RKO (cell line): Measurements from ENCODE around the gene SRPRB.

Experiments
- DNase-seq: peaks from one replicate; pipeline ENCODE4 v3.0.0-alpha.2; 2016; ENCODE audit warnings: low spot score

Gene SRPRB

GRCh38 chr3:133805702-133806475 lies at the start of gene SRPRB:
Gene SRPRB (plus strand): TSS chr3:133805815. CDS start chr3:133805849, 34 bp downstream.
- DNase-seq, result peak; percentile 97

DNA sequence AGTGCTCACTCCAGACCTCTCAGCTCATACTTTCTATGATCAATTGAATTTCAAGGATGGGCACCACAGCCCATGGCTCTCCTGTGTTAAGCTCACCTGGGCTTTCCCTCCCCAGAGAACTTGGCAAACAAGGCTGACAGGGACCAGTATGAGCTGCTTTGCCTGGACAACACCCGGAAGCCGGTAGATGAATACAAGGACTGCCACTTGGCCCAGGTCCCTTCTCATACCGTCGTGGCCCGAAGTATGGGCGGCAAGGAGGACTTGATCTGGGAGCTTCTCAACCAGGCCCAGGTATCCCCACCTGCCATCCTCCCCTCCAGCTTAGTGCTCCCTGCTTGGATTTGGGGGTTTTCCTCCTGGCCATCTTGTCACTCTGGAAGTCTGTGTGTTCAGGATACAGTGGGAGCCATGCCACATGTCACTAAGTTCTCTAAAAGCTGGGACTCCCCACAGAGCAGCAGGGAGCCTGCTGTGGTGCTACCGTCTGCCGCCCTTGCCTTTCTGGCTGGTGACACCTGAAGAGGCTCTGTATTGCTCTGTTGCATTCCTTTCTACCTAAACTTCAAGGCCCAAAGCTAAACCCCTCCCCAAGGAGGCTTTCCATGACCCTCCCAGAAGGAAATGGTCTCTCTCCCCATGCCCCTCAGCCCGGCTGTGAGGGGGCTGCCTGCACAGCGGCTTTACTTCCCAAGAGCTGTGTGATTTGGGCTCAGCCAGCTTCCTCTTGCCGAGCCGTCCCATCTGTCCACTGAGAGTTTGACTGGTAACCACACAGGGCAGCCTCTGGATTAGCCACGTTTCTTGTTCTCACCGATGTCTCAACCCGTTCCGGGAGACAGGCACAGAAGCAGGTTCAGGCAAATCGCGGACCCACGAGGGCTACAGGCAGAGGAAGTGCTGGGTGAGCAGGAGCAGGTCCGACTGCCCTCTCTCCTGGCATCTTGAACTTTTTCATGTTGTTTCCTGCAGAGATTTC lies 48.6 kb upstream of the SRPRB start:
- no peak for DNase-seq

GRCh38 chr3:133757701-133758567 lies 47.7 kb upstream of the SRPRB start:
- DNase-seq, result peak; percentile 5

DNA sequence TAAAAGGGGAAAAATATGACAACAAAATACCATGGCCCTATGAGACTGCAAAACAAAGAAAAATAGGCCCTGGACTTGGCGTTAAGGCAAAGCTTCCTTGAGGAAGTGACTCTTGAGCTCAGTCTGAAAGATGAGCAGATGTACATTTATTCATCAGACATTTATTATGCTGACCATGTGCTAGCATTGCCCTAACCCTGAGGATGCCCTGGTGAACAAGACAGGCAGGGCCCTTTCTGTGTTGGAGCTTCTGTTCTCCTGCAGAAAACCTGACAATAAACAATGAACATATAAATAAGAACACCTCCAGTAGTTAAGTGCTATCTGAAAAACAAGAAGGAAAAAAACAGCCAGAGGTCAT lies 47.1 kb upstream of the SRPRB start:
- DNase-seq, result no peak

GRCh38 chr3:133758964-133759739 lies 46.5 kb upstream of the SRPRB start:
- DNase-seq, result no peak

DNA sequence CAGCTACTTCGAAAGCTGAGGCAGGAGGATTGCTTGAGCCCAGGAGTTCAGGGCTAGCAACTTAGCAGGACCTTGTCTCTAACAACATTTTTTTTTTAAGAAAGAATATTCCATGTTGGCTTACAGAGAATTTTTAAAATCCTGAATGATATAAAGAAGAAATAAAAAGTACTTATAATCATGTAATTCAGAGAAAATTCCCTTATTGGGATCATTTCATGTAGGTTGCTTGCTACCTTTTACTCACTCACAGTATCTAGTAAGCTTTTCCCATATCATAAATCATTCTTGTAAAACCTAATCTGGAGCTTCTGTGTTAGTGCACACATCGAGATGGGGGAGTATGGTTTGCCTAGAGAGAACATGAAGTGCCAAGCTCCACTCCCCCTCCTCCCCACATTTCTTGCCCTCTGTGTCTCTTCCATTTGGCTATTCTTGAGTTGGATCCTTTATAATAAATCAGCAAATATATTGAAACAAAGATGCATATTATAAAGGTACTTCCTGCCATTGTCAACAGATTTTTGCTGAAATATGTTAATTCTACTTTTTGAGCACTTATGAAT lies 45.8 kb upstream of the SRPRB start:
- no peak for DNase-seq

DNA sequence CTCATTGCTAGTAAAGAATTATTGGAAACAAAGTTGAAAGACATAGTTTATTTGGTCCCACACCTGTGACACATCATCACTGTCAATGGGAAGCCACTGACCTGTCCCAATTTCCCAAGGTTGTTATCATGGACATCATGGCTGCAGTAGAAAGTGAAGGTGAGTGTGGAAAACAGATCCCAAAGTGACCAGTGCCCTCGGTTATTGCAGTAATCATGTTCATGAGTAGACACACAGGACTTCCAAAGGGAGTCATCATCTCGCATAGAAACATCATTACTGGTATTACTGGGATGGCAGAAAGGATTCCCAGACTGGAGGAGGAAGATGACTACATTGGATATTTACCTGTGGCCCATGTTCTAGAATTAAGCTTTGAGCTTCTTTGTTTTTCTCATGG lies 44.7 kb upstream of the SRPRB start:
- no peak for DNase-seq

- DNase-seq, result no peak
Observed at GRCh38 chr3:133761605-133762484, 43.8 kb upstream of the SRPRB start.

GRCh38 chr3:133762539-133762938 lies 43.1 kb upstream of the SRPRB start:
- no peak for DNase-seq

DNA sequence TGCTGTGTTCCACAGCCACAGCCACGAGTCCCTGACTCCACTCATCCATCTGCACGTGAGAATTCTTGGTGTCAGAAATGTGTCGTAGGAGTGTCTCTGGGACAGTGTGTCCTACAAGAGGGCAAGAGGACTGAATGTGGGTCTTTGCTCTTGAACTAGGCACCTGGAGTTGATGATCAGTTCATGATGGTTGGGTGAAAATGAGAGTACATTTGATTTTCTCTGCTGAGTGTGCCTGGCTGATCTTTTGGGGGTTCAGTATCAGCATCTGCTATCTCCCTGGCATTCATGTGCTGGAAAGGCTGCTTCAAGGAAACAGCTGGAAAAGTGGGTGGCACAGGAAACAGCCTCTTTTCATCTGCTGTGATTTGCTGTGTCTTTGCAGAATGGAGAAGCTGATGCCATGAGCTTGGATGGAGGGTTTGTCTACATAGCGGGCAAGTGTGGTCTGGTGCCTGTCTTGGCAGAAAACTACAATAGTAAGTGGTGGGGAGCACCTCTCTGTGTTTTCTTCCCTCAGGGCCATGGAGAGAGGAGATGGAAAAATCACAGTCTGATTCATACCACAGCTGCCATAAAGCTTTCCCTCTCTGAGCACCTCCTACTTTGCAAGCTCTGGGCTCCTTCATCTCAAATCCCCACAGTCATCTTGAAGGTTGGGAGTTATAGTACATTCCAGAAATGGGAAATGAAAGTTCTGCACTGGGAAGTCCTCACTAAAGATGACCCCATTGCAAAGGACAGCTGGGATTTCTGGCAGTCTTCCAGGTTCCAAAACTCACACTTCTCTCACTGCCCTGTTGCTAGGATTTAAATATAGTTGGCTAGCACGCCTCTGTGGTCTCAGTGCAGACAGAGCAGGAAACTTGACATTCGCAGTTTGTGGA lies 41.6 kb upstream of the SRPRB start:
- no peak for DNase-seq

DNA sequence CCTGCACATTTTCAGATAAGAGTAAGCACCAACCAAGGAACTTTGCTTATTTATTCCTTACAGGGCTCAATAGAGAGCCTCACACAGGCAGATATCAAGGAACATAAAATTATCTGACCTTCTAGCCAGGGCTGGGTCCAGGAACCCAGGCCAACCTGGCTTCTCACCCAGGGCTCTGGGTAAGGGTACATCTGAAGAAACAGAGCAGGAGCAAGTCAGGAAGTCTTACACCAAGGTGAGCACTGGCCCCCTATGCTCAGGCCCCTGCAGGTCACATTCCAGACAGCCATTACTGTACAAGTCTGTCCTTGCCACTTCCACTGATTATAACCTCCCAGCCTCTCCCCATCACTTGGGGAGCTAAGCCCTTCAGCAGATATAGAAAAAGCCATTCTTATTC lies 40.4 kb upstream of the SRPRB start:
- no peak for DNase-seq

GRCh38 chr3:133767607-133768006 lies 38.0 kb upstream of the SRPRB start:
- DNase-seq, result no peak

- DNase-seq, result no peak
Observed at GRCh38 chr3:133769536-133769935, 36.1 kb upstream of the SRPRB start.

GRCh38 chr3:133773732-133774131 lies 31.9 kb upstream of the SRPRB start:
- no peak for DNase-seq

GRCh38 chr3:133775309-133775708 lies 30.3 kb upstream of the SRPRB start:
- no peak for DNase-seq

GRCh38 chr3:133775835-133776234 lies 29.8 kb upstream of the SRPRB start:
- no peak for DNase-seq

DNA sequence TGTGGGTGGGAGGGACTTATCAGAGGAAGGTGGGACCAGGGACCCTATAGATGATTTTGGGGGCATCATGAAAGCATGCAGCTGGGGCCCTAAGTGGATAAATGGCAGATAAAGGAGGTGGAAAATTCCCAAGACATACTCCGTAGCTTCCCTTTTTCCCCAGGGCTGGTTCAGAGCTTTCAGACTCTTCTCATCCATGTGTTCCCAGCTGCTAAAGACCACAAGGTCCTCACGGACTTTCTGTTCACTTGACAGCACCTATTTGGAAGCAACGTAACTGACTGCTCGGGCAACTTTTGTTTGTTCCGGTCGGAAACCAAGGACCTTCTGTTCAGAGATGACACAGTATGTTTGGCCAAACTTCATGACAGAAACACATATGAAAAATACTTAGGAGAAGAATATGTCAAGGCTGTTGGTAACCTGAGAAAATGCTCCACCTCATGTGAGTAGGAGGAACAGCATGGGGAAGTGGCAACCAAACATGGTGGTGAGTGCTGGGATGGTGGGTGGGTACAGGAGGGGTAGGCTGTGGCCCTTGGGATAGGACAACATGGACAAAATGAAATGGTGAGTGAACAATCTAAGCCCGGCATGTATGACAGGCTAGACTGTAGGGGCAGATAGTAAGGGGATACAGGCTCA lies 28.7 kb upstream of the SRPRB start:
- DNase-seq, result no peak

- no peak for DNase-seq
Observed at GRCh38 chr3:133777807-133778568, 27.6 kb upstream of the SRPRB start.
